Amniotic epithelial cell (primary cell): ENCODE measurements around the gene TMEM174.
"Not testable (repeated sequence)": the region's sequence is repeated elsewhere in the genome, so short reads cannot be mapped to it uniquely, and the experiment has no call there.

Experiments used
- DNase-seq: peaks from one replicate; pipeline ENCODE4 v3.0.0-alpha.2; 2010; ENCODE audit warnings: low read depth

TMEM174 gene

GRCh38 chr5:73197637-73198257 is 24.8 kb downstream of the TMEM174 start:
- DNase-seq: no peak

- DNase-seq: no peak
Observed at GRCh38 chr5:73198833-73199592, 26.0 kb downstream of the TMEM174 start.

- DNase-seq: no peak
Observed at GRCh38 chr5:73199671-73200070, 26.7 kb downstream of the TMEM174 start.

- DNase-seq: peak; percentile 67
Observed at GRCh38 chr5:73201547-73202513, 28.8 kb downstream of the TMEM174 start.

- no peak for DNase-seq
Observed at GRCh38 chr5:73204332-73204731, 31.3 kb downstream of the TMEM174 start.

- DNase-seq: no peak
Observed at GRCh38 chr5:73204733-73205132, 31.7 kb downstream of the TMEM174 start.

- no peak for DNase-seq
Observed at GRCh38 chr5:73205305-73205704, 32.3 kb downstream of the TMEM174 start.

- not testable (repeated sequence) for DNase-seq
Observed at GRCh38 chr5:73207239-73207638, 34.2 kb downstream of the TMEM174 start.

- not testable (repeated sequence) for DNase-seq
Observed at GRCh38 chr5:73209075-73209474, 36.1 kb downstream of the TMEM174 start.

GRCh38 chr5:73212693-73213092 is 39.7 kb downstream of the TMEM174 start:
- not testable (repeated sequence) for DNase-seq

GRCh38 chr5:73213566-73213998 is 40.6 kb downstream of the TMEM174 start:
- DNase-seq: peak; percentile 47

GRCh38 chr5:73214306-73214705 is 41.3 kb downstream of the TMEM174 start:
- no peak for DNase-seq

- DNase-seq: no peak
Observed at GRCh38 chr5:73214996-73215395, 42.0 kb downstream of the TMEM174 start.

GRCh38 chr5:73215531-73215890 is 42.5 kb downstream of the TMEM174 start:
- no peak for DNase-seq

GRCh38 chr5:73215891-73216610 is 43.1 kb downstream of the TMEM174 start:
- peak; percentile 37 for DNase-seq

GRCh38 chr5:73218552-73219171 is 45.7 kb downstream of the TMEM174 start:
- peak; percentile 36 for DNase-seq

GRCh38 chr5:73219336-73219735 is 46.3 kb downstream of the TMEM174 start:
- DNase-seq: not testable (repeated sequence)

- DNase-seq: no peak
Observed at GRCh38 chr5:73221161-73221560, 48.2 kb downstream of the TMEM174 start.

- no peak for DNase-seq
Observed at GRCh38 chr5:73221726-73222125, 48.7 kb downstream of the TMEM174 start.

- no peak for DNase-seq
Observed at GRCh38 chr5:73222173-73222572, 49.2 kb downstream of the TMEM174 start.
